H9 (cell line): ENCODE data around the gene PKP3. TPM values are rescaled to one million over a fixed set of nuclear protein-coding genes. Genes with fewer than 3 reads are reported as not detected.

Experiments
- DNase-seq: peaks from one replicate; pipeline ENCODE4 v3.0.0-alpha.2; 2017
- H2AFZ ChIP-seq: one replicate; pipeline ENCODE4 v1.6.1; 2013; ENCODE audit warnings: mild to moderate bottlenecking, low read length, control low read depth, moderate library complexity
- H2AK5ac ChIP-seq: 2 replicates; pipeline ENCODE4 v1.6.1; 2013; ENCODE audit warnings: low read length, control low read depth, mixed read lengths; ENCODE audit not compliant: insufficient read length
- H2BK120ac ChIP-seq: one replicate; pipeline ENCODE4 v1.6.1; 2013; ENCODE audit warnings: low read depth, mild to moderate bottlenecking, low read length, control low read depth, inconsistent platforms; ENCODE audit not compliant: poor library complexity, severe bottlenecking
- H2BK12ac ChIP-seq: 2 replicates; pipeline ENCODE4 v1.6.1; 2013; ENCODE audit warnings: low read length, control low read depth, mixed read lengths, low read depth; ENCODE audit not compliant: insufficient read length
- H2BK15ac ChIP-seq: 2 replicates; pipeline ENCODE4 v1.6.1; 2013; ENCODE audit warnings: low read depth, low read length, control low read depth
- H2BK20ac ChIP-seq: one replicate; pipeline ENCODE4 v1.6.1; 2013; ENCODE audit warnings: low read depth, mild to moderate bottlenecking, low read length, control low read depth, inconsistent platforms; ENCODE audit not compliant: poor library complexity, severe bottlenecking
- H2BK5ac ChIP-seq: 2 replicates; pipeline ENCODE4 v1.6.1; 2013; ENCODE audit warnings: low read length, control low read depth, mixed read lengths; ENCODE audit not compliant: insufficient read length
- H3K14ac ChIP-seq: 2 replicates; pipeline ENCODE4 v1.6.1; 2013; ENCODE audit warnings: low read length, control low read depth; ENCODE audit not compliant: insufficient read depth
- H3K18ac ChIP-seq: 2 replicates; pipeline ENCODE4 v1.6.1; 2013; ENCODE audit warnings: low read depth, mild to moderate bottlenecking, mixed read lengths, low read length, control low read depth; ENCODE audit not compliant: insufficient read length
- H3K23ac ChIP-seq: 2 replicates; pipeline ENCODE4 v1.6.1; 2013; ENCODE audit warnings: low read length, control low read depth, mixed read lengths, low read depth; ENCODE audit not compliant: insufficient read length
- H3K23me2 ChIP-seq: 2 replicates; pipeline ENCODE4 v1.6.1; 2013; ENCODE audit warnings: low read depth, mild to moderate bottlenecking, mixed read lengths, low read length, control low read depth; ENCODE audit not compliant: insufficient read length, poor library complexity, severe bottlenecking
- H3K27ac ChIP-seq: 2 replicates; pipeline ENCODE4 v1.5.1; 2013; ENCODE audit warnings: low read length, control low read depth, mixed read lengths, low read depth; ENCODE audit not compliant: insufficient read length
- H3K27me3 ChIP-seq: 2 replicates; pipeline ENCODE4 v1.6.1; 2013; ENCODE audit warnings: low read length, control low read depth, inconsistent platforms; ENCODE audit not compliant: insufficient read depth
- H3K4ac ChIP-seq: 2 replicates; pipeline ENCODE4 v1.6.1; 2013; ENCODE audit warnings: low read depth, mild to moderate bottlenecking, control low read depth, inconsistent platforms, low read length, moderate library complexity
- H3K4me1 ChIP-seq: 2 replicates; pipeline ENCODE4 v1.6.1; 2013; ENCODE audit warnings: low read length, control low read depth, inconsistent platforms; ENCODE audit not compliant: insufficient read depth
- H3K4me2 ChIP-seq: 2 replicates; pipeline ENCODE4 v1.6.1; 2013; ENCODE audit warnings: low read length, control low read depth, mixed read lengths; ENCODE audit not compliant: insufficient read length, insufficient read depth
- H3K56ac ChIP-seq: 2 replicates; pipeline ENCODE4 v1.6.1; 2013; ENCODE audit warnings: low read depth, mild to moderate bottlenecking, mixed read lengths, low read length, control low read depth; ENCODE audit not compliant: insufficient read length
- H3K79me1 ChIP-seq: 2 replicates; pipeline ENCODE4 v1.6.1; 2013; ENCODE audit warnings: low read depth, mild to moderate bottlenecking, moderate library complexity, low read length, control low read depth, inconsistent platforms; ENCODE audit not compliant: insufficient read depth, poor library complexity, severe bottlenecking
- H3K79me2 ChIP-seq: 2 replicates; pipeline ENCODE4 v1.6.1; 2013; ENCODE audit warnings: low read length, control low read depth, inconsistent platforms; ENCODE audit not compliant: insufficient read depth
- H3K9ac ChIP-seq: 2 replicates; pipeline ENCODE4 v1.6.1; 2013; ENCODE audit warnings: low read length, control low read depth, mixed read lengths; ENCODE audit not compliant: insufficient read length; ENCODE audit errors: extremely low read depth
- H3K9me3 ChIP-seq: one replicate; pipeline ENCODE4 v1.6.1; 2013; ENCODE audit warnings: low read depth, low read length, inconsistent platforms; ENCODE audit not compliant: control insufficient read depth
- H3T11ph ChIP-seq: one replicate; pipeline ENCODE4 v1.6.1; 2013; ENCODE audit warnings: mild to moderate bottlenecking, low read length, control low read depth, inconsistent platforms
- H4K20me1 ChIP-seq: one replicate; pipeline ENCODE4 v1.6.1; 2013; ENCODE audit not compliant: control insufficient read depth, insufficient read length, insufficient read depth
- H4K5ac ChIP-seq: 2 replicates; pipeline ENCODE4 v1.6.1; 2013; ENCODE audit warnings: low read depth, mild to moderate bottlenecking, mixed read lengths, low read length, control low read depth; ENCODE audit not compliant: insufficient read length
- H4K8ac ChIP-seq: replicated peaks from 2 replicates; pipeline ENCODE4 v1.6.1; 2013; ENCODE audit warnings: low read length, control low read depth, mixed read lengths, low read depth; ENCODE audit not compliant: insufficient read length
- H4K91ac ChIP-seq: 2 replicates; pipeline ENCODE4 v1.6.1; 2013; ENCODE audit warnings: low read depth, mild to moderate bottlenecking, moderate library complexity, mixed read lengths, low read length, control low read depth; ENCODE audit not compliant: insufficient read length
- H3K27ac Mint-ChIP-seq, 3 experiments: 2 replicates in 2 of 3; 3 replicates in 1 of 3; pipeline ENCODE4 v1.8.0; 2020 to 2021; ENCODE audit warnings: mixed read lengths in 3 of 3, mild to moderate bottlenecking in 1 of 3, moderate library complexity in 1 of 3
- H3K27me3 Mint-ChIP-seq: 2 replicates; pipeline ENCODE4 v1.8.0; 2021; ENCODE audit warnings: low read depth, mild to moderate bottlenecking, moderate library complexity, mixed read lengths
- H3K36me3 Mint-ChIP-seq, 3 experiments: 2 replicates in 2 of 3; 3 replicates in 1 of 3; pipeline ENCODE4 v1.8.0; 2020 to 2021; ENCODE audit warnings: low read depth in 3 of 3, mixed read lengths in 3 of 3; ENCODE audit not compliant: insufficient read depth in 1 of 3
- H3K4me1 Mint-ChIP-seq, 2 experiments: 2 replicates each; pipeline ENCODE4 v1.8.0; 2020; ENCODE audit warnings: mixed read lengths in 2 of 2
- H3K4me3 Mint-ChIP-seq, 2 experiments: 2 replicates in 1 of 2; 3 replicates in 1 of 2; pipeline ENCODE4 v1.8.0; 2020 to 2021; ENCODE audit warnings: mild to moderate bottlenecking in 2 of 2, mixed read lengths in 2 of 2, moderate library complexity in 1 of 2
- H3K9me3 Mint-ChIP-seq, 2 experiments: 2 replicates in 1 of 2; 3 replicates in 1 of 2; pipeline ENCODE4 v1.8.0; 2020; ENCODE audit warnings: mild to moderate bottlenecking in 2 of 2, mixed read lengths in 2 of 2, moderate library complexity in 1 of 2
- WGBS: extraction: QIAGEN DNeasy Blood & Tissue Kit; methylation state at CpG from one replicate; pipeline ENCODE4 v1.1.7; 2013; ENCODE audit warnings: missing lambda C conversion rate, low lambda C conversion rate, mixed read lengths; ENCODE audit not compliant: insufficient read length; ENCODE audit errors: extremely low coverage; 5-methylcytosine and 5-hydroxymethylcytosine counted together
- total RNA-seq: library from RNA; stranded (reverse); gene quantifications from 2 replicates; pipeline ENCODE4 v1.2.1, GENCODE V29; 2021
- TF ChIP-seq, protein P1 (sequence below): fragments of 200-600 bp; sonication (generic); conservative IDR thresholded peaks from 3 replicates; pipeline ENCODE4 v1.8.0; 2021; ENCODE audit warnings: antibody characterized with exemption, mild to moderate bottlenecking

PKP3 gene
- total RNA-seq, 1 experiment from 2014 or later = 41.7 TPM

GRCh38 chr11:385594-386351 lies 8.2 kb upstream of the PKP3 start:
- peaks cover 2 to 7% of the 10 kb centered on the region in 2 experiments; a peak in 2 of 4 replicates for H3K4me1 Mint-ChIP-seq

More at GRCh38 chr11:385594-386351, 8.2 kb upstream of the PKP3 start:
- Histone ChIP-seq H4K5ac (no peak overlapping the region), H3K14ac (no peak overlapping the region; the same call in 1 of the 2 replicates), H3K4ac (no peak overlapping the region), H3K27ac (no peak overlapping the region), H3K4me1 (no peaks in the 10 kb centered on the region; the same call in 1 of the 2 replicates), H2AK5ac (no peak overlapping the region), H2BK12ac (no peak overlapping the region), H3K79me1 (no peaks in the 10 kb centered on the region), H3K18ac (no peak overlapping the region), H4K20me1 (no peaks in the 10 kb centered on the region), H3K27me3 (no peaks in the 10 kb centered on the region; the same call in 1 of the 2 replicates), H2BK5ac (no peak overlapping the region), H3K9me3 (peaks cover 13% of the 10 kb centered on the region), H3K23ac (no peak overlapping the region), H2AFZ (no peak overlapping the region), H4K8ac (no peak overlapping the region), H4K91ac (no peak overlapping the region), H2BK20ac (no peak overlapping the region), H3K4me2 (no peak overlapping the region), H3K79me2 (no peaks in the 10 kb centered on the region), H3K23me2 (no peaks in the 10 kb centered on the region), H3K56ac (no peak overlapping the region), H3K9ac (no peak overlapping the region), H3T11ph (no peak overlapping the region), H2BK15ac (no peak overlapping the region), H2BK120ac (no peak overlapping the region)
- Mint-ChIP-seq H3K36me3 (peaks cover 7 to 13% (median 11%) of the 10 kb centered on the region in 3 experiments), H3K27me3 (peaks cover 14% of the 10 kb centered on the region), H3K4me3 (no peak overlapping the region), H3K27ac (no peak overlapping the region), H3K9me3 (peaks cover 9% of the 10 kb centered on the region in 2 experiments)
- TF ChIP-seq, protein P1, sequence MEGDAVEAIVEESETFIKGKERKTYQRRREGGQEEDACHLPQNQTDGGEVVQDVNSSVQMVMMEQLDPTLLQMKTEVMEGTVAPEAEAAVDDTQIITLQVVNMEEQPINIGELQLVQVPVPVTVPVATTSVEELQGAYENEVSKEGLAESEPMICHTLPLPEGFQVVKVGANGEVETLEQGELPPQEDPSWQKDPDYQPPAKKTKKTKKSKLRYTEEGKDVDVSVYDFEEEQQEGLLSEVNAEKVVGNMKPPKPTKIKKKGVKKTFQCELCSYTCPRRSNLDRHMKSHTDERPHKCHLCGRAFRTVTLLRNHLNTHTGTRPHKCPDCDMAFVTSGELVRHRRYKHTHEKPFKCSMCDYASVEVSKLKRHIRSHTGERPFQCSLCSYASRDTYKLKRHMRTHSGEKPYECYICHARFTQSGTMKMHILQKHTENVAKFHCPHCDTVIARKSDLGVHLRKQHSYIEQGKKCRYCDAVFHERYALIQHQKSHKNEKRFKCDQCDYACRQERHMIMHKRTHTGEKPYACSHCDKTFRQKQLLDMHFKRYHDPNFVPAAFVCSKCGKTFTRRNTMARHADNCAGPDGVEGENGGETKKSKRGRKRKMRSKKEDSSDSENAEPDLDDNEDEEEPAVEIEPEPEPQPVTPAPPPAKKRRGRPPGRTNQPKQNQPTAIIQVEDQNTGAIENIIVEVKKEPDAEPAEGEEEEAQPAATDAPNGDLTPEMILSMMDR = no peak
- WGBS = no CpG with 5 or more reads among the region's 19 CpGs
- DNase-seq = no peak
